Measurements from ENCODE around the gene TSPO. TPM values are rescaled to one million over a fixed set of nuclear protein-coding genes. Genes with fewer than 3 reads are reported as not detected.

TSPO gene
- total and polyA plus RNA-seq, 9 of the 15 experiments (the other 6 are each of a cell fraction or from before 2014, with no cell fraction given), result 4.9 to 126 (median 25.3) TPM

- Histone ChIP-seq H3K4me1 (replicated peaks in 1 of 2; ENCODE audit: control insufficient read depth in 2 of 2, insufficient read depth in 2 of 2, low read length in 2 of 2) (peaks cover 0 to 9% of the 10 kb centered on the region in 2 experiments; a peak in 2 of 5 replicates), H4K20me1 (replicated peaks; ENCODE audit: control insufficient read depth, insufficient read depth, low read length) (no peaks in the 10 kb centered on the region)
- no TSS peak for BruUV-seq (replicated peaks)
Measured at GRCh38 chr22:43202756-43203410, 51.5 kb downstream of the TSPO start.

More at GRCh38 chr22:43202756-43203410, 51.5 kb downstream of the TSPO start:
- Histone ChIP-seq H3K36me3 (ENCODE audit: control insufficient read depth, insufficient read depth, low read length) (no peaks in the 10 kb centered on the region), H3K27ac (ENCODE audit: extremely low read depth, low read depth, low read length) (no peak overlapping the region), H3K9me3 (replicated peaks; ENCODE audit: control insufficient read depth, insufficient read depth, low read depth, low read length) (no peaks in the 10 kb centered on the region), H3K4me2 (ENCODE audit: insufficient read depth, low read length) (no peak overlapping the region), H3K9ac (ENCODE audit: insufficient read depth in 1 of 2, low read depth in 2 of 2, low read length in 2 of 2) (no peak overlapping the region; a peak in 1 of 4 replicates), H3K79me2 (ENCODE audit: control insufficient read depth, insufficient read depth, low read length) (no peaks in the 10 kb centered on the region), H3K4me3 (no peak overlapping the region), H2AFZ (ENCODE audit: low read depth, low read length) (no peak overlapping the region), H3K27me3 (ENCODE audit: control insufficient read depth in 2 of 2, insufficient read depth in 2 of 2, low read length in 2 of 2) (peaks cover 0 to 23% of the 10 kb centered on the region in 2 experiments; a peak in 3 of 5 replicates), H3K9me1 (ENCODE audit: control insufficient read depth, insufficient read depth, low read length) (no peaks in the 10 kb centered on the region)
- ATAC-seq (no peak), FAIRE-seq (no peak), DNase-seq (ENCODE audit: extremely low read depth in 1 of 4, low spot score in 3 of 4) (no peak)
- POLR2A ChIA-PET, result interaction anchor here (0.9 to 1.0 kb wide), 2 partner anchors 13 to 587 kb away, joined by 3 read pairs; no protein-coding TSS in a partner anchor
- 31% methylated on average over 11 of the region's 13 CpGs for WGBS (ENCODE audit: insufficient coverage, low coverage, missing lambda C conversion rate)
- in situ Hi-C loops (cut with MboI), result no loop called here
- CTCF ChIA-PET (ENCODE audit: low intra/inter-chr PET ratio), result no interaction called here
- no peak for TF ChIP-seq SP2 (IDR thresholded peaks at IDR 0.05; ENCODE audit: extremely low read depth, low read depth, low read length, poor library complexity, severe bottlenecking)
- TF ChIP-seq, protein P1, sequence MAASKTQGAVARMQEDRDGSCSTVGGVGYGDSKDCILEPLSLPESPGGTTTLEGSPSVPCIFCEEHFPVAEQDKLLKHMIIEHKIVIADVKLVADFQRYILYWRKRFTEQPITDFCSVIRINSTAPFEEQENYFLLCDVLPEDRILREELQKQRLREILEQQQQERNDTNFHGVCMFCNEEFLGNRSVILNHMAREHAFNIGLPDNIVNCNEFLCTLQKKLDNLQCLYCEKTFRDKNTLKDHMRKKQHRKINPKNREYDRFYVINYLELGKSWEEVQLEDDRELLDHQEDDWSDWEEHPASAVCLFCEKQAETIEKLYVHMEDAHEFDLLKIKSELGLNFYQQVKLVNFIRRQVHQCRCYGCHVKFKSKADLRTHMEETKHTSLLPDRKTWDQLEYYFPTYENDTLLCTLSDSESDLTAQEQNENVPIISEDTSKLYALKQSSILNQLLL (CRISPR knock-in tag; IDR thresholded peaks at IDR 0.05; ENCODE audit: borderline replicate concordance), result no peak
- no peak for TF ChIP-seq ZC3H4 (CRISPR knock-in tag; IDR thresholded peaks at IDR 0.05; ENCODE audit: borderline replicate concordance)
- TF ChIP-seq, protein P2, sequence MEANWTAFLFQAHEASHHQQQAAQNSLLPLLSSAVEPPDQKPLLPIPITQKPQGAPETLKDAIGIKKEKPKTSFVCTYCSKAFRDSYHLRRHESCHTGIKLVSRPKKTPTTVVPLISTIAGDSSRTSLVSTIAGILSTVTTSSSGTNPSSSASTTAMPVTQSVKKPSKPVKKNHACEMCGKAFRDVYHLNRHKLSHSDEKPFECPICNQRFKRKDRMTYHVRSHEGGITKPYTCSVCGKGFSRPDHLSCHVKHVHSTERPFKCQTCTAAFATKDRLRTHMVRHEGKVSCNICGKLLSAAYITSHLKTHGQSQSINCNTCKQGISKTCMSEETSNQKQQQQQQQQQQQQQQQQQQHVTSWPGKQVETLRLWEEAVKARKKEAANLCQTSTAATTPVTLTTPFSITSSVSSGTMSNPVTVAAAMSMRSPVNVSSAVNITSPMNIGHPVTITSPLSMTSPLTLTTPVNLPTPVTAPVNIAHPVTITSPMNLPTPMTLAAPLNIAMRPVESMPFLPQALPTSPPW (CRISPR knock-in tag; IDR thresholded peaks at IDR 0.05), result no peak
- TF ChIP-seq CREM (IDR thresholded peaks at IDR 0.05; ENCODE audit: low read depth), result no peak
- no peak for TF ChIP-seq NR0B1 (IDR thresholded peaks at IDR 0.05; ENCODE audit: partially characterized antibody)
- TF ChIP-seq GABPB2 (CRISPR knock-in tag; conservative IDR thresholded peaks at IDR 0.05), result no peak
- no peak for TF ChIP-seq MAFF (IDR thresholded peaks at IDR 0.05; ENCODE audit: low read length)
- no peak for TF ChIP-seq JUN (IDR thresholded peaks at IDR 0.05; ENCODE audit: borderline replicate concordance, low read depth, low read length)
- TF ChIP-seq JUN (CRISPR knock-in tag; IDR thresholded peaks at IDR 0.05; ENCODE audit: borderline replicate concordance), result no peak
- TF ChIP-seq CEBPZ (IDR thresholded peaks at IDR 0.05; ENCODE audit: borderline replicate concordance, low read depth, low read length), result no peak
- intact Hi-C loops (cut with micrococcal nuclease), result no loop called here
